Limb (tissue), 2 donors: ENCODE results near the gene C1QTNF1.

Source experiments
- DNase-seq, 2 donors: peaks; one replicate each; pipeline ENCODE4 v3.0.0-alpha.2; 2016; ENCODE audit errors: extremely low spot score in 2 of 2

C1QTNF1 gene

GRCh38 chr17:79039171-79039570 is 15.2 kb downstream of the C1QTNF1 start:
- no peak for DNase-seq

GRCh38 chr17:79039886-79040285 is 15.9 kb downstream of the C1QTNF1 start:
- no peak for DNase-seq

GRCh38 chr17:79041041-79041570 is 17.1 kb downstream of the C1QTNF1 start:
- DNase-seq, result no peak

GRCh38 chr17:79041723-79042420 is 17.9 kb downstream of the C1QTNF1 start:
- no peak for DNase-seq

GRCh38 chr17:79042421-79043190 is 18.6 kb downstream of the C1QTNF1 start:
- no peak for DNase-seq

- no peak for DNase-seq
Measured at GRCh38 chr17:79043191-79043930, 19.4 kb downstream of the C1QTNF1 start.

- no peak for DNase-seq
Measured at GRCh38 chr17:79043931-79044320, 20.0 kb downstream of the C1QTNF1 start.

- DNase-seq, result no peak
Measured at GRCh38 chr17:79044462-79044861, 20.5 kb downstream of the C1QTNF1 start.

- no peak for DNase-seq
Measured at GRCh38 chr17:79045001-79045729, 21.2 kb downstream of the C1QTNF1 start.

- DNase-seq, result peak; percentile 70 to 89
Measured at GRCh38 chr17:79045842-79046196, 21.9 kb downstream of the C1QTNF1 start.

- no peak for DNase-seq
Measured at GRCh38 chr17:79046197-79046915, 22.4 kb downstream of the C1QTNF1 start.

GRCh38 chr17:79046916-79047280 is 22.9 kb downstream of the C1QTNF1 start:
- peak; percentile 60 to 69 for DNase-seq

- DNase-seq, result no peak
Measured at GRCh38 chr17:79047291-79047920, 23.4 kb downstream of the C1QTNF1 start.

- DNase-seq, result no peak
Measured at GRCh38 chr17:79047923-79048825, 24.2 kb downstream of the C1QTNF1 start.

GRCh38 chr17:79048826-79049755 is 25.1 kb downstream of the C1QTNF1 start:
- DNase-seq, result no peak

GRCh38 chr17:79049821-79050220 is 25.9 kb downstream of the C1QTNF1 start:
- DNase-seq, result no peak

GRCh38 chr17:79050551-79050950 is 26.6 kb downstream of the C1QTNF1 start:
- no peak for DNase-seq

- DNase-seq, result no peak
Measured at GRCh38 chr17:79051306-79051705, 27.3 kb downstream of the C1QTNF1 start.
